HEK293 (cell line): ENCODE data around the gene PCED1A.

Experiments
- CTCF ChIA-PET: fragments of 350-600 bp; formaldehyde crosslinking; extraction: SDS; loops from one replicate; lab custom pipeline; 2021; ENCODE audit warnings: antibody characterized with exemption; lab: Yijun Ruan, JAX
- POLR2A ChIA-PET: fragments of 300-600 bp; formaldehyde crosslinking; extraction: SDS; loops from one replicate; lab custom pipeline; 2020; ENCODE audit warnings: antibody characterized with exemption, inconsistent platforms; lab: Yijun Ruan, JAX
- H3K27ac ChIP-seq: fragments of 200-500 bp; sonication (Bioruptor generic); 2 replicates; pipeline ENCODE4 v1.5.1; 2014; ENCODE audit warnings: low read depth, low read length, control low read depth, inconsistent platforms; ENCODE audit errors: extremely low read depth
- H3K36me3 ChIP-seq, 2 experiments: fragments of 200-500 bp in 1 of 2; sonication (Bioruptor generic) in 1 of 2; 1 replicate in 1 of 2; 2 replicates in 1 of 2; pipeline ENCODE4 v1.5.1; 2014 to 2017; ENCODE audit warnings: inconsistent platforms in 2 of 2, low read length in 2 of 2; ENCODE audit not compliant: control insufficient read depth in 2 of 2, insufficient read depth in 1 of 2
- H3K4me1 ChIP-seq: fragments of 200-500 bp; sonication (Bioruptor generic); 2 replicates; pipeline ENCODE4 v1.5.1; 2014; ENCODE audit warnings: mild to moderate bottlenecking, low read length, inconsistent platforms; ENCODE audit not compliant: control insufficient read depth, insufficient read depth
- H3K4me3 ChIP-seq: 2 replicates; pipeline ENCODE4 v1.5.1; 2011; ENCODE audit warnings: low read depth, mild to moderate bottlenecking, control low read depth, low read length, moderate library complexity
- H3K9me3 ChIP-seq: fragments of 200-500 bp; sonication (Bioruptor generic); 2 replicates; pipeline ENCODE4 v1.5.1; 2014; ENCODE audit warnings: low read depth, low read length, inconsistent platforms; ENCODE audit not compliant: control insufficient read depth, insufficient read depth
- GLI4 ChIP-seq: fragments of 450-650 bp; formaldehyde crosslinking; IDR thresholded peaks from 2 replicates; pipeline ENCODE4 v1.5.1; 2016; ENCODE audit warnings: missing biosample characterization, missing genetic modification characterization
- HOXC10 ChIP-seq: sonication (generic); formaldehyde crosslinking; IDR thresholded peaks from 2 replicates; pipeline ENCODE4 v1.8.1; 2023; ENCODE audit warnings: mild to moderate bottlenecking, missing genetic modification reagents
- PRDM4 ChIP-seq: fragments of 450-650 bp; formaldehyde crosslinking; IDR thresholded peaks from 2 replicates; pipeline ENCODE4 v1.5.1; 2017; ENCODE audit warnings: missing biosample characterization, missing genetic modification characterization
- PRDM6 ChIP-seq: fragments of 450-650 bp; formaldehyde crosslinking; IDR thresholded peaks from 2 replicates; pipeline ENCODE4 v1.5.1; 2017; ENCODE audit warnings: missing biosample characterization, missing genetic modification characterization
- TCF7L2 ChIP-seq: IDR thresholded peaks from 2 replicates; pipeline ENCODE4 v1.6.1; 2011; ENCODE audit warnings: low read depth, mild to moderate bottlenecking, inconsistent platforms, low read length, moderate library complexity, borderline replicate concordance
- ZBTB6 ChIP-seq: fragments of 450-650 bp; formaldehyde crosslinking; IDR thresholded peaks from 2 replicates; pipeline ENCODE4 v1.5.1; 2017; ENCODE audit warnings: missing biosample characterization, missing genetic modification characterization
- ZNF148 ChIP-seq: fragments of 450-650 bp; formaldehyde crosslinking; IDR thresholded peaks from 2 replicates; pipeline ENCODE4 v1.5.0; 2017; ENCODE audit warnings: missing biosample characterization, missing genetic modification characterization, borderline replicate concordance
- ZNF202 ChIP-seq: fragments of 450-650 bp; formaldehyde crosslinking; IDR thresholded peaks from 2 replicates; pipeline ENCODE4 v1.5.1; 2016; ENCODE audit warnings: missing biosample characterization, missing genetic modification characterization, borderline replicate concordance
- ZNF211 ChIP-seq: fragments of 450-650 bp; formaldehyde crosslinking; IDR thresholded peaks from 2 replicates; pipeline ENCODE4 v1.5.1; 2016; ENCODE audit warnings: low read depth, missing biosample characterization, missing genetic modification characterization
- ZNF223 ChIP-seq: fragments of 450-650 bp; formaldehyde crosslinking; IDR thresholded peaks from 2 replicates; pipeline ENCODE4 v1.5.1; 2016; ENCODE audit warnings: missing biosample characterization, missing genetic modification characterization
- ZNF280D ChIP-seq: fragments of 450-650 bp; formaldehyde crosslinking; IDR thresholded peaks from 2 replicates; pipeline ENCODE4 v1.5.1; 2016; ENCODE audit warnings: missing biosample characterization, missing genetic modification characterization
- ZNF292 ChIP-seq: fragments of 450-650 bp; formaldehyde crosslinking; IDR thresholded peaks from 2 replicates; pipeline ENCODE4 v1.5.1; 2016; ENCODE audit warnings: low read depth, missing biosample characterization, missing genetic modification characterization, borderline replicate concordance
- ZNF302 ChIP-seq: fragments of 450-650 bp; formaldehyde crosslinking; IDR thresholded peaks from 2 replicates; pipeline ENCODE4 v1.5.1; 2016; ENCODE audit warnings: missing biosample characterization, missing genetic modification characterization, low read depth
- ZNF404 ChIP-seq: fragments of 450-650 bp; formaldehyde crosslinking; IDR thresholded peaks from 2 replicates; pipeline ENCODE4 v1.5.1; 2017; ENCODE audit warnings: missing biosample characterization, missing genetic modification characterization
- ZNF449 ChIP-seq: fragments of 450-650 bp; formaldehyde crosslinking; IDR thresholded peaks from 2 replicates; pipeline ENCODE4 v1.5.1; 2017; ENCODE audit warnings: missing biosample characterization, mild to moderate bottlenecking, missing genetic modification characterization, moderate library complexity
- ZNF571 ChIP-seq: fragments of 450-650 bp; formaldehyde crosslinking; IDR thresholded peaks from 2 replicates; pipeline ENCODE4 v1.5.0; 2017; ENCODE audit warnings: missing biosample characterization, missing genetic modification characterization
- ZNF660 ChIP-seq: fragments of 450-650 bp; IDR thresholded peaks from 2 replicates; pipeline ENCODE4 v1.5.1; 2018; ENCODE audit warnings: missing biosample characterization, mild to moderate bottlenecking, missing genetic modification characterization
- ZSCAN18 ChIP-seq: fragments of 450-650 bp; formaldehyde crosslinking; IDR thresholded peaks from 2 replicates; pipeline ENCODE4 v1.5.1; 2016; ENCODE audit warnings: missing biosample characterization, missing genetic modification characterization

The PCED1A gene

GRCh38 chr20:2834401-2835110, 5.9 kb downstream of the PCED1A start:
- H3K27ac ChIP-seq: no peak overlapping the region
- no peaks in the 10 kb centered on the region for H3K4me1 ChIP-seq
- TF ChIP-seq ZNF302 (tag by site-specific recombination): no peak
- no peak for TF ChIP-seq ZNF292 (tag by site-specific recombination)
- TF ChIP-seq HOXC10 (CRISPR knock-in tag): no peak
- no peak for TF ChIP-seq ZNF660 (tag by site-specific recombination)
- no peak for TF ChIP-seq PRDM4 (tag by site-specific recombination)
- no peak for TF ChIP-seq ZNF211 (tag by site-specific recombination)
- TF ChIP-seq ZNF571: no peak
- no peak for TF ChIP-seq ZNF202 (tag by site-specific recombination)
- no peak for TF ChIP-seq ZNF280D (tag by site-specific recombination)
- TF ChIP-seq TCF7L2: no peak
- no peak for TF ChIP-seq ZSCAN18 (tag by site-specific recombination)
- no peak for TF ChIP-seq ZNF404 (tag by site-specific recombination)
- no peak for TF ChIP-seq GLI4 (tag by site-specific recombination)
- TF ChIP-seq ZNF148 (tag by site-specific recombination): no peak
- TF ChIP-seq ZBTB6 (tag by site-specific recombination): no peak
- TF ChIP-seq ZNF449: no peak
- no peak for TF ChIP-seq PRDM6 (tag by site-specific recombination)
- no peak for TF ChIP-seq ZNF223 (tag by site-specific recombination)
- H3K36me3 ChIP-seq: peaks cover 9 to 53% of the 10 kb centered on the region in 2 experiments; a peak in 2 of 3 replicates
- POLR2A ChIA-PET: interaction anchor here (0.5 kb wide), 1 partner anchor 100 kb away, joined by 3 read pairs; no protein-coding TSS in a partner anchor
- H3K9me3 ChIP-seq: no peaks in the 10 kb centered on the region
- CTCF ChIA-PET: interaction anchor here (0.6 to 2.4 kb wide), 4 partner anchors 16 to 180 kb away, joined by 3 to 10 read pairs (median 4); no protein-coding TSS in a partner anchor
- H3K4me3 ChIP-seq: no peak overlapping the region
